ENCODE data around the gene CNTNAP5. TPM values are rescaled to one million over a fixed set of nuclear protein-coding genes. Genes with fewer than 3 reads are reported as not detected.

CNTNAP5 gene
- polyA plus RNA-seq, 1 donor = 2.2 TPM

GRCh38 chr2:124147552-124147951, 122.5 kb downstream of the CNTNAP5 start:
- no peak for DNase-seq

GRCh38 chr2:124149571-124149970, 124.5 kb downstream of the CNTNAP5 start:
- WGBS (ENCODE audit: insufficient coverage, low lambda C conversion rate) = 19% methylated on average over 4 of the region's 6 CpGs
- peak; percentile 25 to 37 for DNase-seq
- Histone ChIP-seq H3K9me3 (ENCODE audit: control insufficient read depth, low read depth, low read length) (no peaks in the 10 kb centered on the region), H3K27ac (ENCODE audit: low read length) (no peak overlapping the region), H3K4me3 (ENCODE audit: low read length) (no peak overlapping the region), H3K36me3 (ENCODE audit: control insufficient read depth, insufficient read depth, low read length) (no peaks in the 10 kb centered on the region), H3K4me1 (ENCODE audit: control insufficient read depth, insufficient read depth, low read length) (peaks cover 2% of the 10 kb centered on the region), H3K27me3 (ENCODE audit: control insufficient read depth, insufficient read depth, low read length) (no peaks in the 10 kb centered on the region)

More at GRCh38 chr2:124147552-124147951, 122.5 kb downstream of the CNTNAP5 start:
- Histone ChIP-seq H3K36me3 (ENCODE audit: control insufficient read depth, insufficient read depth, low read length) (no peaks in the 10 kb centered on the region), H3K27me3 (ENCODE audit: control insufficient read depth, insufficient read depth, low read length) (no peaks in the 10 kb centered on the region), H3K4me1 (ENCODE audit: control insufficient read depth, insufficient read depth, low read length) (peaks cover 2% of the 10 kb centered on the region), H3K4me3 (ENCODE audit: low read length) (no peak overlapping the region), H3K9me3 (ENCODE audit: control insufficient read depth, low read depth, low read length) (no peaks in the 10 kb centered on the region), H3K27ac (ENCODE audit: low read length) (no peak overlapping the region)
- WGBS (ENCODE audit: insufficient coverage, low lambda C conversion rate) = no CpG with 5 or more reads among the region's 9 CpGs

GRCh38 chr2:124151691-124152090, 126.6 kb downstream of the CNTNAP5 start:
- no peak overlapping the region for H3K4me3 ChIP-seq (ENCODE audit: low read length)
- H3K9me3 ChIP-seq (ENCODE audit: control insufficient read depth, low read depth, low read length) = no peaks in the 10 kb centered on the region
- H3K4me1 ChIP-seq (ENCODE audit: control insufficient read depth, insufficient read depth, low read length) = peaks cover 2% of the 10 kb centered on the region
- WGBS (ENCODE audit: insufficient coverage, low lambda C conversion rate) = no CpG with 5 or more reads among the region's 4 CpGs
- H3K36me3 ChIP-seq (ENCODE audit: control insufficient read depth, insufficient read depth, low read length) = no peaks in the 10 kb centered on the region
- no peaks in the 10 kb centered on the region for H3K27me3 ChIP-seq (ENCODE audit: control insufficient read depth, insufficient read depth, low read length)
- no peak overlapping the region for H3K27ac ChIP-seq (ENCODE audit: low read length)
- DNase-seq = no peak

- Histone ChIP-seq H3K27me3 (ENCODE audit: control insufficient read depth, insufficient read depth, low read length) (no peaks in the 10 kb centered on the region), H3K27ac (ENCODE audit: low read length) (no peak overlapping the region), H3K4me1 (ENCODE audit: control insufficient read depth, insufficient read depth, low read length) (no peaks in the 10 kb centered on the region), H3K4me3 (ENCODE audit: low read length) (no peak overlapping the region), H3K9me3 (ENCODE audit: control insufficient read depth, low read depth, low read length) (no peaks in the 10 kb centered on the region), H3K36me3 (ENCODE audit: control insufficient read depth, insufficient read depth, low read length) (no peaks in the 10 kb centered on the region)
- no peak for DNase-seq
- no CpG with 5 or more reads among the region's 8 CpGs for WGBS (ENCODE audit: insufficient coverage, low lambda C conversion rate)
These were observed 128.6 kb downstream of the CNTNAP5 start for GRCh38 chr2:124153713-124154112.

- no peak overlapping the region for H3K27ac ChIP-seq (ENCODE audit: low read length)
- no peaks in the 10 kb centered on the region for H3K9me3 ChIP-seq (ENCODE audit: control insufficient read depth, low read depth, low read length)
- H3K4me1 ChIP-seq (ENCODE audit: control insufficient read depth, insufficient read depth, low read length) = no peaks in the 10 kb centered on the region
- H3K27me3 ChIP-seq (ENCODE audit: control insufficient read depth, insufficient read depth, low read length) = no peaks in the 10 kb centered on the region
- H3K36me3 ChIP-seq (ENCODE audit: control insufficient read depth, insufficient read depth, low read length) = no peaks in the 10 kb centered on the region
- no peak for DNase-seq
- H3K4me3 ChIP-seq (ENCODE audit: low read length) = no peak overlapping the region
- WGBS (ENCODE audit: insufficient coverage, low lambda C conversion rate) = no CpG with 5 or more reads among the region's 1 CpG
These were observed 134.1 kb downstream of the CNTNAP5 start for GRCh38 chr2:124159166-124159565.

- no peaks in the 10 kb centered on the region for H3K36me3 ChIP-seq (ENCODE audit: control insufficient read depth, insufficient read depth, low read length)
- no peaks in the 10 kb centered on the region for H3K9me3 ChIP-seq (ENCODE audit: control insufficient read depth, low read depth, low read length)
- no peak overlapping the region for H3K27ac ChIP-seq (ENCODE audit: low read length)
- no peaks in the 10 kb centered on the region for H3K4me1 ChIP-seq (ENCODE audit: control insufficient read depth, insufficient read depth, low read length)
- no peak overlapping the region for H3K4me3 ChIP-seq (ENCODE audit: low read length)
- H3K27me3 ChIP-seq (ENCODE audit: control insufficient read depth, insufficient read depth, low read length) = no peaks in the 10 kb centered on the region
- no peak for DNase-seq
These were observed 136.5 kb downstream of the CNTNAP5 start for GRCh38 chr2:124161542-124161941.

GRCh38 chr2:124162256-124162655, 137.2 kb downstream of the CNTNAP5 start:
- Histone ChIP-seq H3K36me3 (ENCODE audit: control insufficient read depth, insufficient read depth, low read length) (no peaks in the 10 kb centered on the region), H3K27ac (ENCODE audit: low read length) (no peak overlapping the region), H3K27me3 (ENCODE audit: control insufficient read depth, insufficient read depth, low read length) (no peaks in the 10 kb centered on the region), H3K9me3 (ENCODE audit: control insufficient read depth, low read depth, low read length) (no peaks in the 10 kb centered on the region), H3K4me1 (ENCODE audit: control insufficient read depth, insufficient read depth, low read length) (no peaks in the 10 kb centered on the region), H3K4me3 (ENCODE audit: low read length) (no peak overlapping the region)
- DNase-seq = peak; percentile 67 to 69

- Histone ChIP-seq H3K27ac (ENCODE audit: low read length) (no peak overlapping the region), H3K27me3 (ENCODE audit: control insufficient read depth, insufficient read depth, low read length) (no peaks in the 10 kb centered on the region), H3K36me3 (ENCODE audit: control insufficient read depth, insufficient read depth, low read length) (no peaks in the 10 kb centered on the region), H3K4me3 (ENCODE audit: low read length) (no peak overlapping the region), H3K4me1 (ENCODE audit: control insufficient read depth, insufficient read depth, low read length) (no peaks in the 10 kb centered on the region), H3K9me3 (ENCODE audit: control insufficient read depth, low read depth, low read length) (no peaks in the 10 kb centered on the region)
- DNase-seq = no peak
- no CpG with 5 or more reads among the region's 2 CpGs for WGBS (ENCODE audit: insufficient coverage, low lambda C conversion rate)
These were observed 138.8 kb downstream of the CNTNAP5 start for GRCh38 chr2:124163840-124164239.

GRCh38 chr2:124165698-124166097, 140.6 kb downstream of the CNTNAP5 start:
- WGBS (ENCODE audit: insufficient coverage, low lambda C conversion rate) = no CpG with 5 or more reads among the region's 6 CpGs
- Histone ChIP-seq H3K27ac (ENCODE audit: low read length) (no peak overlapping the region), H3K4me3 (ENCODE audit: low read length) (no peak overlapping the region), H3K36me3 (ENCODE audit: control insufficient read depth, insufficient read depth, low read length) (no peaks in the 10 kb centered on the region), H3K4me1 (ENCODE audit: control insufficient read depth, insufficient read depth, low read length) (no peaks in the 10 kb centered on the region), H3K9me3 (ENCODE audit: control insufficient read depth, low read depth, low read length) (no peaks in the 10 kb centered on the region), H3K27me3 (ENCODE audit: control insufficient read depth, insufficient read depth, low read length) (no peaks in the 10 kb centered on the region)
- no peak for DNase-seq

GRCh38 chr2:124171472-124172063, 146.5 kb downstream of the CNTNAP5 start:
- H3K27ac ChIP-seq (ENCODE audit: low read length) = no peak overlapping the region
- no peaks in the 10 kb centered on the region for H3K4me1 ChIP-seq (ENCODE audit: control insufficient read depth, insufficient read depth, low read length)
- H3K4me3 ChIP-seq (ENCODE audit: low read length) = no peak overlapping the region
- no peak for DNase-seq
- H3K9me3 ChIP-seq (ENCODE audit: control insufficient read depth, low read depth, low read length) = no peaks in the 10 kb centered on the region
- H3K36me3 ChIP-seq (ENCODE audit: control insufficient read depth, insufficient read depth, low read length) = no peaks in the 10 kb centered on the region
- no peaks in the 10 kb centered on the region for H3K27me3 ChIP-seq (ENCODE audit: control insufficient read depth, insufficient read depth, low read length)
- WGBS (ENCODE audit: insufficient coverage, low lambda C conversion rate) = 80% methylated on average over 1 of the region's 3 CpGs

- Histone ChIP-seq H3K9me3 (ENCODE audit: control insufficient read depth, low read depth, low read length) (no peaks in the 10 kb centered on the region), H3K27ac (ENCODE audit: low read length) (no peak overlapping the region), H3K27me3 (ENCODE audit: control insufficient read depth, insufficient read depth, low read length) (no peaks in the 10 kb centered on the region), H3K4me1 (ENCODE audit: control insufficient read depth, insufficient read depth, low read length) (no peaks in the 10 kb centered on the region), H3K4me3 (ENCODE audit: low read length) (no peak overlapping the region), H3K36me3 (ENCODE audit: control insufficient read depth, insufficient read depth, low read length) (no peaks in the 10 kb centered on the region)
- DNase-seq = no peak
- 100% methylated on average over 1 of the region's 1 CpG for WGBS (ENCODE audit: insufficient coverage, low lambda C conversion rate)
These were observed 153.6 kb downstream of the CNTNAP5 start for GRCh38 chr2:124178719-124179118.
